HG03442 (cell line): ENCODE results near the gene GAGE12G.
"Not testable (repeated sequence)": the region's sequence is repeated elsewhere in the genome, so short reads cannot be mapped to it uniquely, and the experiment has no call there.

ENCODE experiments used
- ATAC-seq: cut with Tn5 transposase; IDR thresholded peaks from one replicate; pipeline ENCODE4 v1.9.1; 2021; ENCODE audit warnings: mild to moderate bottlenecking, moderate library complexity; ENCODE audit not compliant: unreplicated experiment

Gene GAGE12G, protein sequence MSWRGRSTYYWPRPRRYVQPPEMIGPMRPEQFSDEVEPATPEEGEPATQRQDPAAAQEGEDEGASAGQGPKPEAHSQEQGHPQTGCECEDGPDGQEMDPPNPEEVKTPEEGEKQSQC

DNA sequence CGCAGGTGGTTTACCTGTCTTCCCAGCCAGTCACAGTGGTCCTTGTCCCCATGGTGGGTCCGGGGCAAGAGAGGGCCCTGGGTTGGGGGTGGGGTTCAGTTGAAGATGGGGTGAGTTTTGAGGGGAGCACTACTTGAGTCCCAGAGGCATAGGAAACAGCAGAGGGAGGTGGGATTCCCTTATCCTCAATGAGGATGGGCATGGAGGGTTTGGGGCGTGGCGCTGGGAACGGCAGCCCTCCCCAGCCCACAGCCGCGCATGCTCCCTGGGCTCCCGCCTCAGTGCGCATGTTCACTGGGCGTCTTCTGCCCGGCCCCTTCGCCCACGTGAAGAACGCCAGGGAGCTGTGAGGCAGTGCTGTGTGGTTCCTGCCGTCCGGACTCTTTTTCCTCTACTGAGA, at the start of gene GAGE12G:
TSS of gene GAGE12G (plus strand) at position 301 of the 400 bp plus-strand sequence. CDS start 1,155 bp downstream, outside the sequence.
- ATAC-seq = not testable (repeated sequence)

DNA sequence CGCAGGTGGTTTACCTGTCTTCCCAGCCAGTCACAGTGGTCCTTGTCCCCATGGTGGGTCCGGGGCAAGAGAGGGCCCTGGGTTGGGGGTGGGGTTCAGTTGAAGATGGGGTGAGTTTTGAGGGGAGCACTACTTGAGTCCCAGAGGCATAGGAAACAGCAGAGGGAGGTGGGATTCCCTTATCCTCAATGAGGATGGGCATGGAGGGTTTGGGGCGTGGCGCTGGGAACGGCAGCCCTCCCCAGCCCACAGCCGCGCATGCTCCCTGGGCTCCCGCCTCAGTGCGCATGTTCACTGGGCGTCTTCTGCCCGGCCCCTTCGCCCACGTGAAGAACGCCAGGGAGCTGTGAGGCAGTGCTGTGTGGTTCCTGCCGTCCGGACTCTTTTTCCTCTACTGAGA, 38.3 kb upstream of the GAGE12G start, which contains the start of gene GAGE12C:
TSS of gene GAGE12C (plus strand) at position 301 of the 400 bp plus-strand sequence. CDS start 1,155 bp downstream, outside the sequence.
- ATAC-seq = not testable (repeated sequence)

DNA sequence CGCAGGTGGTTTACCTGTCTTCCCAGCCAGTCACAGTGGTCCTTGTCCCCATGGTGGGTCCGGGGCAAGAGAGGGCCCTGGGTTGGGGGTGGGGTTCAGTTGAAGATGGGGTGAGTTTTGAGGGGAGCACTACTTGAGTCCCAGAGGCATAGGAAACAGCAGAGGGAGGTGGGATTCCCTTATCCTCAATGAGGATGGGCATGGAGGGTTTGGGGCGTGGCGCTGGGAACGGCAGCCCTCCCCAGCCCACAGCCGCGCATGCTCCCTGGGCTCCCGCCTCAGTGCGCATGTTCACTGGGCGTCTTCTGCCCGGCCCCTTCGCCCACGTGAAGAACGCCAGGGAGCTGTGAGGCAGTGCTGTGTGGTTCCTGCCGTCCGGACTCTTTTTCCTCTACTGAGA, 28.8 kb upstream of the GAGE12G start, which contains the start of gene GAGE12D:
TSS of gene GAGE12D (plus strand) at position 301 of the 400 bp plus-strand sequence. CDS start 1,155 bp downstream, outside the sequence.
- not testable (repeated sequence) for ATAC-seq

DNA sequence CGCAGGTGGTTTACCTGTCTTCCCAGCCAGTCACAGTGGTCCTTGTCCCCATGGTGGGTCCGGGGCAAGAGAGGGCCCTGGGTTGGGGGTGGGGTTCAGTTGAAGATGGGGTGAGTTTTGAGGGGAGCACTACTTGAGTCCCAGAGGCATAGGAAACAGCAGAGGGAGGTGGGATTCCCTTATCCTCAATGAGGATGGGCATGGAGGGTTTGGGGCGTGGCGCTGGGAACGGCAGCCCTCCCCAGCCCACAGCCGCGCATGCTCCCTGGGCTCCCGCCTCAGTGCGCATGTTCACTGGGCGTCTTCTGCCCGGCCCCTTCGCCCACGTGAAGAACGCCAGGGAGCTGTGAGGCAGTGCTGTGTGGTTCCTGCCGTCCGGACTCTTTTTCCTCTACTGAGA, 19.2 kb upstream of the GAGE12G start, which contains the start of gene GAGE12E:
TSS of gene GAGE12E (plus strand) at position 301 of the 400 bp plus-strand sequence. CDS start 1,155 bp downstream, outside the sequence.
- ATAC-seq = not testable (repeated sequence)

DNA sequence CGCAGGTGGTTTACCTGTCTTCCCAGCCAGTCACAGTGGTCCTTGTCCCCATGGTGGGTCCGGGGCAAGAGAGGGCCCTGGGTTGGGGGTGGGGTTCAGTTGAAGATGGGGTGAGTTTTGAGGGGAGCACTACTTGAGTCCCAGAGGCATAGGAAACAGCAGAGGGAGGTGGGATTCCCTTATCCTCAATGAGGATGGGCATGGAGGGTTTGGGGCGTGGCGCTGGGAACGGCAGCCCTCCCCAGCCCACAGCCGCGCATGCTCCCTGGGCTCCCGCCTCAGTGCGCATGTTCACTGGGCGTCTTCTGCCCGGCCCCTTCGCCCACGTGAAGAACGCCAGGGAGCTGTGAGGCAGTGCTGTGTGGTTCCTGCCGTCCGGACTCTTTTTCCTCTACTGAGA, 9.7 kb upstream of the GAGE12G start, which contains the start of gene GAGE12F:
TSS of gene GAGE12F (plus strand) at position 301 of the 400 bp plus-strand sequence. CDS start 1,155 bp downstream, outside the sequence.
- ATAC-seq = not testable (repeated sequence)

DNA sequence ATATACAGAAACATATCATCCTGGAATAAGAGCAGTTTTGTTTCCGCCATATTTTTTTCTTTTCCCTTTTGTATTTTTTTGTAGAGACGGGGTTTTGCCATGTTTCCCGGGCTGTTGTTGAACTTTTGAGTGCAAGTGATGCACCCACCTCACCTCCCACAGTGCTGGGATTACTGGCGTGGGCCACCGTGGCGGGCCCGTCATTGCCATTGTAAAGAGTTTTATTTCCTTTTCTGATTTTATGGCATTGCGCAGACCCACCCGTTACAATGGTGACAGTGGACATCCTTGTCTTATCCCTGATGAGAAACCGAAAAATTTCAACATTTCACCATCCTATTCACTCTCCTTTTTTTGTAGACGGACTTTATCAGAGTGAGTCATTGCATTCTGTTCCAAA, 1.5 kb upstream of the GAGE12G start:
- not testable (repeated sequence) for ATAC-seq

DNA sequence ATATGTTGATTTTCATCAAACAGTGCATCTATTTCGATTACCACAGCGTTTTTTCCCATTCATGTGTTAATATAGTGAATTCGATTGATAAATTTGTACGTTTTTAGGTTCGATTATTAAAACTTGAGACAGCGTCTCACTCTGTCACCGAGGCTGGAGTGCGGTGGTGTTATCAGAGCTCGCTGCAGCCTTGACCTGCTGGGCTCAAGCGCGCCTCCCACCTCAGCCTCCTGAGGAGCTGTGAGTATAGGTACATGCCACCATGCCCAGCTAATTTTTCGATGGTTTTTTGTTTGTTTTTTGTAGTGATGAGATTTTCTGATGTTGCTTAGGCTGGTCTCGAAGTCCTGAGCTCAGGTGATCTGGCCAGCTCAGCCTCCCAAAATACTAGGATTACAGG, 1.0 kb upstream of the GAGE12G start:
- not testable (repeated sequence) for ATAC-seq

DNA sequence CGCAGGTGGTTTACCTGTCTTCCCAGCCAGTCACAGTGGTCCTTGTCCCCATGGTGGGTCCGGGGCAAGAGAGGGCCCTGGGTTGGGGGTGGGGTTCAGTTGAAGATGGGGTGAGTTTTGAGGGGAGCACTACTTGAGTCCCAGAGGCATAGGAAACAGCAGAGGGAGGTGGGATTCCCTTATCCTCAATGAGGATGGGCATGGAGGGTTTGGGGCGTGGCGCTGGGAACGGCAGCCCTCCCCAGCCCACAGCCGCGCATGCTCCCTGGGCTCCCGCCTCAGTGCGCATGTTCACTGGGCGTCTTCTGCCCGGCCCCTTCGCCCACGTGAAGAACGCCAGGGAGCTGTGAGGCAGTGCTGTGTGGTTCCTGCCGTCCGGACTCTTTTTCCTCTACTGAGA, 9.4 kb downstream of the GAGE12G start, which contains the start of gene GAGE12H:
TSS of gene GAGE12H (plus strand) at position 301 of the 400 bp plus-strand sequence. CDS start 1,155 bp downstream, outside the sequence.
- not testable (repeated sequence) for ATAC-seq

DNA sequence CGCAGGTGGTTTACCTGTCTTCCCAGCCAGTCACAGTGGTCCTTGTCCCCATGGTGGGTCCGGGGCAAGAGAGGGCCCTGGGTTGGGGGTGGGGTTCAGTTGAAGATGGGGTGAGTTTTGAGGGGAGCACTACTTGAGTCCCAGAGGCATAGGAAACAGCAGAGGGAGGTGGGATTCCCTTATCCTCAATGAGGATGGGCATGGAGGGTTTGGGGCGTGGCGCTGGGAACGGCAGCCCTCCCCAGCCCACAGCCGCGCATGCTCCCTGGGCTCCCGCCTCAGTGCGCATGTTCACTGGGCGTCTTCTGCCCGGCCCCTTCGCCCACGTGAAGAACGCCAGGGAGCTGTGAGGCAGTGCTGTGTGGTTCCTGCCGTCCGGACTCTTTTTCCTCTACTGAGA, 19.0 kb downstream of the GAGE12G start, which contains the start of gene GAGE2A:
TSS of gene GAGE2A (plus strand) at position 301 of the 400 bp plus-strand sequence. CDS start 1,155 bp downstream, outside the sequence.
- ATAC-seq = not testable (repeated sequence)

DNA sequence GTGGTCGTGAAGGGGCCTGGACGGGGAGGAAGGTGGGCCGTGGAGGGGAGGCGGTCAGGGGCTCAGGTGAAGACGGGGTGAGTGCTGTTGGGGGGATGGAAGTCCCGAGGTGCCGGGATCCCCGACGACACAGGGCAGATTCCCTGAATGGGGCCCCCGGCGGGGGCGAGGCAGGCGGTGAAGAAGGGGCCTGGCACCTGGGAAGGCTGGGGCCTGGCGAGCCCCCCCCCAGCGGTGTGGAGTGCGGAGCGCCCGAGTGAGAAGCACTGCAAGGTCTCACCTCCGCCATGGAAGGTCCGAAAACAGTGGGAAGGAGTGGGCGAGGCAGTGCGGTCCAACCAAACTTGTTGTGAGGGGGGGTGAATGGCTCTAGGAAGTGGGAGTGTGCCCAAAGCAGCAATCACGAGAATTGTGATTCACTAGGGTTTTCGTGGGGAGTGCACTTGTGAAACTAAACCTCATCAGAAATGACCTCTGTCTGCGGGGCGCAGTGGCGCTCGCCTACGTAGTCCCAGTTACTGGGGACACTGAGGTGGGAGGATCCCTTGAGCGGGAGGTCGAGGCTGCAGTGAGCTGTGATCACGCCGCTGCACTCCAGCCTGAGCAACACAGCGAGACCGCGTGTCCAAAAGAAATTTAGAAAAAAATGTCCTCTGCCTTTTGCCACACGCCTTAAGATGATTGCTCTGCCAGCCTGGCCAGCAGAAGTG, 19.7 kb downstream of the GAGE12G start:
- ATAC-seq = not testable (repeated sequence)

DNA sequence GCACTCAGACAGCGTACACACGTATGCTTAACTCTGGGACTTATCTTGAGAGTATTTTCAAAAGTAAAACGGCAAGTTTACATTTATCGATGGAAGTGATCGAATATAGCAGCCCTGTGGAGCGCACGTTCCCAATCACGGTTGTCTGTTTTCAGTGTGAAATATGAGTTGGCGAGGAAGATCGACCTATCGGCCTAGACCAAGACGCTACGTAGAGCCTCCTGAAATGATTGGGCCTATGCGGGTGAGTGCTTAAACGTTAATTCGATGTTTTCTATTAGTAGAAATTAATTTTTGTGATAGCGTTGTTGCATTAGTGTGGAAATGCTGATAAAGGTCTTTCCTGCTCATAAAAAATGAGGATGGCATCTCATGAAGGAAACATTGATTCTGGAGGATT, 20.3 kb downstream of the GAGE12G start:
- ATAC-seq = not testable (repeated sequence)

DNA sequence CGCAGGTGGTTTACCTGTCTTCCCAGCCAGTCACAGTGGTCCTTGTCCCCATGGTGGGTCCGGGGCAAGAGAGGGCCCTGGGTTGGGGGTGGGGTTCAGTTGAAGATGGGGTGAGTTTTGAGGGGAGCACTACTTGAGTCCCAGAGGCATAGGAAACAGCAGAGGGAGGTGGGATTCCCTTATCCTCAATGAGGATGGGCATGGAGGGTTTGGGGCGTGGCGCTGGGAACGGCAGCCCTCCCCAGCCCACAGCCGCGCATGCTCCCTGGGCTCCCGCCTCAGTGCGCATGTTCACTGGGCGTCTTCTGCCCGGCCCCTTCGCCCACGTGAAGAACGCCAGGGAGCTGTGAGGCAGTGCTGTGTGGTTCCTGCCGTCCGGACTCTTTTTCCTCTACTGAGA, 28.5 kb downstream of the GAGE12G start, which contains the start of gene GAGE1:
TSS of gene GAGE1 (plus strand) at position 301 of the 400 bp plus-strand sequence. CDS start 1,155 bp downstream, outside the sequence.
- not testable (repeated sequence) for ATAC-seq

DNA sequence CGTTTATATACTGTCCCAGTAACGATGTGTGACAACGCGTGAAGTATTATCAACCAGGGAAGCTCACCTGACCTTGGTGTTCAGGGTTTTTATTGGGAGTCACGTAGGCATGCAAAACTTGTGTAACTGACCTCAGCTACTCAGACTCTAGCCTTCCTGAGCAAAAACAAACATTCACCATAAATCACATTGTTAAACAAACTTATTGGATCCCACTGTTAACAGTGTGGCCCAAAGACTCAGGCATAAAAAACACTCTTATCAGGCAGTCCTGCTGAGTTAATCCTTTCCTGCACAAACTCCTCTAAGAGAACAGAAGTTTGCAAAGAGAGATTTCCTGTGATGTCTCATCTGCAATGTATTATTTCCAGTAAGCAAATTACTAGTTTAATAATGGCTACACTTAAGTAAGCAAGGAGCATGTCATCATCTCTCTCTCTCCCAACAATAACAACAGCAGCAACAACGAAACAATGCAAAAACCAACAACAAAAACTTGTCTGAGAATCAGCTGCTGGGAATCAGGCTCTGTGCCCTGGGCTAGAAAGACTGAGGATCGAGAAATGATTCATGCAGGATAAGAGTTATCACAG, 40.6 kb downstream of the GAGE12G start:
- ATAC-seq = no peak

DNA sequence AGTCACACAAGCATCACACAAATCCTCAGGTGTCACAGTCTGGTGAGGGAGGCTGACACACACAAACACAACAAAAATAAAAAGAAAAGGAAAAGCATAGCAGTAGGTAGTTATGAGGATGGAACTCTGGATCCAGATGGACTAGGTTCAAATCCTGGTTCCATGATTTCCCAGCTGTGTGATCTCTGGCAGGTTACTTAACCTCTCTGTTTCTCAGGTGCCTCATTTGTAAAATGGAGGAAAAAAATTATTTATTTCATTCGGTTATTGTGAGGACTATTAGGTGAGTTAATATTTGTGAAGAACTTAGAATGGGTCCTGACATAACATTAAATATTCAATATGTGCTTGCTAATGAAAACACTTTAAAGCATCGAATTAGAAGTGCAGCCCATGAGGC, 48.4 kb downstream of the GAGE12G start:
- no peak for ATAC-seq
